ENCODE results near the gene LCN10.

DNA sequence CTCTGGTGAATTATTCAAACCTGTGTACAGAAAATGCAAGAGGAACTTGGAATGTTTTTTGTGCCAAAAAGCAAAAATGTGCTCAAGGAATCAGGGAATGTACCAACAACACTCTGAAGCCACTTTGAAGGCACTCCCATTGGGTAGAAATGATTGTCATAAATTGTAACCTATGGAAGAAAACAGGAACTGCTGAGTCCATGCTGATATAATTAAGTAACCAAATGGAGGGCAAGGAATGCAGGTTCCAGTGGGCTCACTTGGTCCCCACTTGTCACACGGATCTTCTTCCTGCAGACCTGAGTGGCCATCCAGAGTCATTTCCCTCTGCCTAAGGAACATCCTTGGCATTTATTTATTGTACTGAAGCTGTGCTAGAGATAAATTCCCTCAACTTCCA, 8.5 kb upstream of the LCN10 start:
- TF ChIP-seq, protein P1, sequence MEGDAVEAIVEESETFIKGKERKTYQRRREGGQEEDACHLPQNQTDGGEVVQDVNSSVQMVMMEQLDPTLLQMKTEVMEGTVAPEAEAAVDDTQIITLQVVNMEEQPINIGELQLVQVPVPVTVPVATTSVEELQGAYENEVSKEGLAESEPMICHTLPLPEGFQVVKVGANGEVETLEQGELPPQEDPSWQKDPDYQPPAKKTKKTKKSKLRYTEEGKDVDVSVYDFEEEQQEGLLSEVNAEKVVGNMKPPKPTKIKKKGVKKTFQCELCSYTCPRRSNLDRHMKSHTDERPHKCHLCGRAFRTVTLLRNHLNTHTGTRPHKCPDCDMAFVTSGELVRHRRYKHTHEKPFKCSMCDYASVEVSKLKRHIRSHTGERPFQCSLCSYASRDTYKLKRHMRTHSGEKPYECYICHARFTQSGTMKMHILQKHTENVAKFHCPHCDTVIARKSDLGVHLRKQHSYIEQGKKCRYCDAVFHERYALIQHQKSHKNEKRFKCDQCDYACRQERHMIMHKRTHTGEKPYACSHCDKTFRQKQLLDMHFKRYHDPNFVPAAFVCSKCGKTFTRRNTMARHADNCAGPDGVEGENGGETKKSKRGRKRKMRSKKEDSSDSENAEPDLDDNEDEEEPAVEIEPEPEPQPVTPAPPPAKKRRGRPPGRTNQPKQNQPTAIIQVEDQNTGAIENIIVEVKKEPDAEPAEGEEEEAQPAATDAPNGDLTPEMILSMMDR (IDR thresholded peaks at IDR 0.05; ENCODE audit: poor library complexity) = no peak
- no peak for TF ChIP-seq EZH2 (IDR thresholded peaks at IDR 0.05; ENCODE audit: borderline replicate concordance)
- no peak for TF ChIP-seq EZH2phosphoT487 (IDR thresholded peaks at IDR 0.05; ENCODE audit: low read depth, severe bottlenecking, unreplicated experiment)

Data from hepatocyte (in vitro differentiated cells).